ENCODE data around the gene SAMD9.
A peak's percentile ranks its signal among the peaks of the same experiment; 100 is the strongest.
"Not testable (repeated sequence)": the region's sequence is repeated elsewhere in the genome, so short reads cannot be mapped to it uniquely, and the experiment has no call there.

The SAMD9 gene

GRCh38 chr7:93120592-93121549 lies 3.1 kb upstream of the SAMD9 start:
- DNase-seq (ENCODE audit: low spot score), result no peak

- peak; percentile 42 for DNase-seq (ENCODE audit: low spot score)
Measured at GRCh38 chr7:93119191-93119905, 1.6 kb upstream of the SAMD9 start.

DNA sequence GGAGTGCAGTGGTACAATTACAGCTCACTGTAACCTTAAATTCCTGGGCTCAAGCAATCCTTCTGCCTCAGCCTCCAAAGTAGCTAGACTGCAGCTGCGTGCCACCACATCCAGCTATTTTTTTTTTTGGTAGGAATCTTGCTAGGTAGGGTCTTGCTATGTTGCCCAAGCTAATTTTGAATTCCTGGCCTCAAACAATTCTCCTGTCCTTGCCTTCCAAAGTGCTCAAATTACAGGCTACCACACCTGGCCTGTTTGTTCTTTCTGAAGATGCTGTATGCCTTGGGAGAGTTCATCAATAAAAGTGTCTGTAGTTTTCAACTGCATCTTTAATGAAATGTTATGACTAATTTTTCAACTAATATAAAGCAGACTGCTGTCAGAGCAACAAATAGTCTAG lies 452 bp downstream of the SAMD9 start:
- no peak for DNase-seq (ENCODE audit: low spot score)

GRCh38 chr7:93115796-93116195 lies 2.0 kb downstream of the SAMD9 start:
- DNase-seq (ENCODE audit: low spot score), result peak; percentile 72

GRCh38 chr7:93108003-93108402 lies 9.8 kb downstream of the SAMD9 start:
- DNase-seq (ENCODE audit: low spot score), result no peak

DNA sequence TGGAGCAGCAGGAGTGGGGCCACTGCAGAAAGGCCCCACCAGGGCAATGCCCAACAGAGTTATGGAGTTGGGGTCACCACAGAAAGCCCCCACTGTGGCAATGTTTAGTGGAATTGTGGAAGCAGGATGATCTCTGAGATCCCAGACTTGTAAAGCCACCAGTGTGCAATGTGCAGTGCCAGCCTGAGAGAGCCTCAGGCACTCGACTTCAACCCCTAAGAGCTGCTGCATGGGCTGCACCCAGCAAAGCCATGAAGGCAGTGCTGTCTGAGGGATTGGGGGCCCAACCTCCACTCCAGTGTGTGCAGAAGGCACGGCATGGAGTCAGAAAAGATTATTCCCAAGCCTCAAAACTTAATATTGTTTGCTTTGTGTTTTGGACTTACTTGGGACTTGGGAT lies 20.4 kb downstream of the SAMD9 start:
- DNase-seq (ENCODE audit: low spot score), result no peak

DNA sequence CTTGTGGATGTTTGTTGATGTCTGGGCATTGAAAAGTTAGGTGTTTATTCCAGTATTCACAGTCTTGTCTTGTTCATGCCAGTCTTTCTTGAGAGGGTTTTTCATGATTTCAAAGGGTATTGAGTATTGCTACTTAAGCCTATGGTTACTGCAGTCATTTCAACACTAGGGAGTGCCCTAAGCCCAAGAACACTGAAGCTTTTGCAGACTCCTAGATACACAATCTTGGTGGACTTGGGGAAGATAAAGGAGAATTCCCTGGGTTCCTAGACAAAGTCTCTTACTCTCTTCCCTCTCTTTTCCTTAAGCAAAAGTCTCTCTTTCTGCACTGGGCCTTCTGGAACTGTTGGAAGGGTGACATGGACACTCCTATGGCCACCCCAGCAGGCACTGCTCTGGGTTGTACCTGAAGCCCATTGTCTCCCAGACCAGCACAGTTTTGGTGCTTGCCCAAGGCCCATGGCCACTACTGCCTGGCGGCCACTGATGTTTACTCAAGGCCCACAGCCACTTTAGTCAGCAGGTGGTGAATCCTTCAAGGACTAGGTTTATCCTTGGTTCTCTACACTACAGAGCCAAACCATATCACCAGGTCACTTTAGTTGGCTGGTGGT lies 24.9 kb downstream of the SAMD9 start:
- peak; percentile 37 for DNase-seq (ENCODE audit: low spot score)

DNA sequence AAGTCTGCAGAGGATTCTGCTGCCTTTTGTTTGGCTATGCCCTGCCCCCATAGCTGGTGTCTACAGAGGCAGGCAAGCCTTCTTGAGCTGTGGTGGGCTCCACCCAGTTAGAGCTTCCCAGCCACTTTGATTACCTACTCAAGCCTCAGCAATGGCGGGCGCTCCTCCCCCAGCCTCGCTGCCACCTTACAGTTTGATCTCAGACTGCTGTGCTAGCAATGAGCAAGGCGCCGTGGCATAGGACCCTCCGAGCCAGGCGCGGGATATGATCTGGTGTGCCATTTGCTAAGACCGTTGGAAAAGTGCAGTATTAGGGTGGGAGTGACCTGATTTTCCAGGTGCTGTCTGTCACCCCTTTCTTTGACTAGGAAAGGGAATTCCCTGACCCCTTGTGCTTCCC lies 44.4 kb downstream of the SAMD9 start:
- not testable (repeated sequence) for DNase-seq (ENCODE audit: low spot score)

DNA sequence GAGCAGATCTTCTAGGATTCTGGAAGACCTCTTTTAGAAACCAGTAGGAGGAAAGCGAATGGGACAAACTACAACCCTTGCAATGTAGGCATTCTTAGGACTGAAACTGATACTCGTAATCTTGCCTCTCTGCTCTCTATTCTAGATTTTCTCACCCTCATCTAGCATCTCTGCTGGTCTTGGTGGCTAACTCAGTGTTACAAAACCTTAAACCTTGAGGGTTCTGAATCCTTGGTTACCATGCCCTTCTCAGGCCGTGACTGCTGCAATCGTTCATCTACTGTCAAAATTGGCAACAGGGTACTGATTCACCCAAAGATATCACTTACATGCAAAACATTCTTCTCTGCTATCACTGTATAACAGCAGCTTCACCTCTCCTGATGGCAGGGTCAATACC lies 55.2 kb downstream of the SAMD9 start:
- DNase-seq (ENCODE audit: low spot score), result no peak

- no peak for DNase-seq (ENCODE audit: low spot score)
Measured at GRCh38 chr7:93060865-93061264, 56.9 kb downstream of the SAMD9 start.

DNA sequence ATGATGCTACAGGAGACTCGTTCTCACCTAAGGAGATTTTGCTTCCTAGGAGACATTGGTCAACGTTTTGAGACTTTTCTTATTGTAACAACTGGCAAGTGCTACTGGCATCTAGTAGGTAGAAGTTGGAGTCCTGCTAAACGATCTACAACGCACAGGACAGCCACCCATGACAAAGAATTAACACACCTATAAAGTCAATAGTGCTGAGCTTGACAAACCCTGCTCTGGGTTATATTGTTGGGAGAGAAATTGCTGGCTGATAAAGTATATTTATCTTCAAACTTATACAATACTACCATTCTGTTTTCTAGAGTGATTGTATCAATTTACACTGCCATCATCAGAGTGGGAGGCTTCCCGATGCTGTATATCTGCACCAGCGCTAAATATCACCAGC lies 57.8 kb downstream of the SAMD9 start:
- DNase-seq (ENCODE audit: low spot score), result no peak

DNA sequence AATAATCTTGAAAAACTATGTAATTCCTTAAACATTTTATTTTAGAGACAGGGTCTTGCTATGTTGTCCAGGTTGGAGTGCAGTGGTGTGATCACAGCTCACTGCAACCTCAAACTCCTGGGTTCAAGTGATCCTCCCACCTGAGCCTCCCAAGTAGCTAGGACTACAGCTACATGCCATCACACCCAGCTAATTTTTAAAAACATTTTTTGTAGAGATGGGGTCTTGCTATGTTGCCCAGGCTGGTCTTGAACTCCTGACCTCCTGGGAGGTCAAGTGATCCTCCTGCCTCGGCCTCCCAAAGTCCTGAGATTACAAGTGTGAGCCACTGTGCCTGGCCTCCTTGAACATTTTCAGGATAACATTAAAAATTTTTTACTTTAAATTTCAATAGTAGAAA lies 61.2 kb downstream of the SAMD9 start:
- not testable (repeated sequence) for DNase-seq (ENCODE audit: low spot score)

- peak; percentile 50 for DNase-seq (ENCODE audit: low spot score)
Measured at GRCh38 chr7:93055543-93056107, 62.2 kb downstream of the SAMD9 start.

DNA sequence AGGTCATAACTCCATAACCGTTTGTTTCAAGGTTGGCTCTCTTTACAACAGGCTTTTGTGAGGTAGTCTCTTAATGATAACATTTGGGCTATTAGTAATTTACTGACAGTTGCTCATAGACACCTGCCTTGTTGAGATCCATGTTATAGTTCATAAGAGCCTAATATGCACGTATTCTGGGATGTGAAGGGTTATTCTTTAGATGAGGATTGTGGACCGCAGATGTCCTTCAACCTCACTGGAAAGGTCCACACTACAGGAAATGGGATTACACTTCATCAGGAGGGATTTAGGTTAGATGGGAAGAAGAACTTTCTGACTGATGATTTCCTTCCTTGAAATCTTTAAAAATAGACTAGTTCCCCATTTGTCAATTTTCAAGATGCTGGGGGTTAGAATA lies 62.8 kb downstream of the SAMD9 start:
- no peak for DNase-seq (ENCODE audit: low spot score)

DNA sequence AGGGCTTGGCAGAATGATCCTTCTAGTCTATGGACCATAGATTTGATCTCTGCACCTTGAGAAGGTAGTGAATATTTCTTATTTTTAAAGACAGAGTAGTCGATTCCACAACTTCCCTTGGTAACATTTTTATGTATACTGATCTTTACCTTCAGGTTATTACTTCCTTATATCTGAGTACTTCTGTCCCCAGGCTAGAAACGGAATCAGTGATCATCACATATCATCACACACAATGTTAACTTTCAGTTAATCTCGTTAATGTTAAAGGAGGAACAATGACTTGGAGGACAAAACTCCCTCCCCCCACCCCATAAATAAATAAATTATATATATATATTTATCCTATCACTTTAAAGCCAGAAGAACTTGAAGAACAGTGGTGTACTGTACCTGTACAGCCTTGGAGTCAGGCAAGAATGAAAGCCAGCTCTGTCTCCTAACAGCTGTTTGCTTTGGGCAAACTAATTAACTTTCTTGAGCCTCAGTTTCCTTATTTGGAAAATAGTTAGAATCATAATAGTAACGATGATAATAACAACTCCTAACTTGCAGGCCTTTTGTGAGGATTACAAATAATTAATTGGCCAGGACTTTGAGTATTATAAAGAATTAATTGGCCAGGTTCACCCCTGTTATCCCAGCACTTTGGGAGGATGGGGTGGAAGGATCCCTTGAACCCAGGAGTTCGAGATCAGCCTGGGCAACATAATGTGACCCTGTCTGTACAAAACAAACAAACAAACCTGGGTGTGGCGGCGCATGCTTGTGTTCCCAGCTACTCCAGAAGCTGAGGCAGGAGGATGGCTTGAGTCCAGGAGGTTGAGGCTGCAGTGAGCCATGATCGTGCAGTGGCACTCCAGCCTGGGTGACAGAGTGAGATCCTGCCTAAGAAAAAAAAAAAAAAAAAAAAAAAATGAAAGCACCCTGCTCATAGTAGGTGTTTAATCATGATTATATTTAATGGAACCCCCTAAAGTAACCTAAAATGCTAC lies 63.5 kb downstream of the SAMD9 start:
- no peak for DNase-seq (ENCODE audit: low spot score)

- DNase-seq (ENCODE audit: low spot score), result no peak
Measured at GRCh38 chr7:93053209-93053948, 64.4 kb downstream of the SAMD9 start.

GRCh38 chr7:93051660-93052059 lies 66.1 kb downstream of the SAMD9 start:
- DNase-seq (ENCODE audit: low spot score), result no peak

All from AG20443 (cell line).